ENCODE measurements around the gene ERBB4. TPM values are rescaled to one million over a fixed set of nuclear protein-coding genes. Genes with fewer than 3 reads are reported as not detected.

ERBB4 gene
- total and polyA plus RNA-seq, 10 of the 15 experiments (the other 5 are each of a cell fraction or from before 2014, with no cell fraction given) = under 0.01 to 0.23 (median 0.01) TPM; not detected in 4

DNA sequence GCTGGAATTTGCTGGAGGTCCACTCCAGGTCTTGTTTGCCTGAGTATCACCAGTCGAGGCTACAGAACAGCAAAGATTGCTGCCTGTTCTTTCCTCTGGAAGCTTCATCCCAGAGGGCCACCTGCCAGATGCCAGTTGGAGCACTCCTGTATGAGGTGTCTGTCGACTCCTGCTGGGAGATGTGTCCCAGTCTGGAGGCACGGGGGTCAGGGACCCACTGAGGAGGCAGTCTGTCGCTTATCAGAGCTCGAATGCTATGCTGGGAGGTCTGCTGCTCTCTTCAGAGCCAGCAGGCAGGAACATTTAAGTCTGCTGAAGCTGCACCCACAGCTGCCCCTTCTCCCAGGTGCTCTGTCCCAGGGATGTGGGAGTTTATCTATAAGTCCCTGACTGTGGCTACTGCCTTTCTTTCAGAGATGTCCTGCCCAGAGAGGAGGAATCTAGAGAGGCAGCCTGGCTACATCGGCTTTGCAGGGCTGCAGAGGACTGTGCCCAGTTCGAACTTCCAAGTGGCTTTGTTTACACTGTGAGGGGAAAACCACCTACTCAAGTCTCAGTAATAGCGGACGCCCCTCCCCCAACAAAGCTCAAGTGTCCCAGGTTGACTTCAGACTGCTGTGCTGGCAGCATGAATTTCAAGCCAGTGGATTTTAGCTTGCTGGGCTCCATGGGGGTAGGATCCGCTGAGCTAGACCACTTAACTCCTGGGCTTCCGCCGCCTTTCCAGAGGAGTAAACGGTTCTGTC is 301.1 kb downstream of the ERBB4 start:
- Histone ChIP-seq H3K36me3 (ENCODE audit: control insufficient read depth in 2 of 2, insufficient read depth in 2 of 2, low read length in 1 of 2) (no peaks in the 10 kb centered on the region), H3K4me2 (ENCODE audit: control insufficient read depth, insufficient read depth) (no peak overlapping the region), H3K4me3 (no peak overlapping the region), H3K4me1 (ENCODE audit: control insufficient read depth, insufficient read depth, low read length) (no peaks in the 10 kb centered on the region), H3K9me3 (replicated peaks; ENCODE audit: control insufficient read depth, insufficient read depth, low read length) (no peaks in the 10 kb centered on the region), H3K27me3 (replicated peaks in 1 of 2; ENCODE audit: control insufficient read depth in 2 of 2, insufficient read depth in 2 of 2, low read length in 1 of 2) (no peaks in the 10 kb centered on the region), H3K79me2 (ENCODE audit: control insufficient read depth, insufficient read depth, low read length) (no peaks in the 10 kb centered on the region), H3K9ac (ENCODE audit: control insufficient read depth, insufficient read depth, low read length) (no peak overlapping the region), H3K27ac (ENCODE audit: control insufficient read depth, insufficient read depth) (no peak overlapping the region), H2AFZ (ENCODE audit: control insufficient read depth, low read depth, low read length) (no peak overlapping the region), H4K20me1 (ENCODE audit: control insufficient read depth, insufficient read depth) (no peaks in the 10 kb centered on the region)
- BruUV-seq (replicated peaks) = no TSS peak
- ChIA-PET RAD21 (ENCODE audit: unreplicated experiment) (no interaction called here), CTCF (interaction anchor here (3.4 kb wide), 1 partner anchor 12 kb away, joined by 12 read pairs; no protein-coding TSS in a partner anchor), SMC1A (ENCODE audit: uncharacterized antibody, unreplicated experiment) (interaction anchor here (0.5 kb wide), 1 partner anchor 25 kb away, joined by 3 read pairs; no protein-coding TSS in a partner anchor), POLR2A (no interaction called here)
- no peak for ATAC-seq
- DNase-seq (ENCODE audit: low read depth, low spot score) = no peak
- no peak for TF ChIP-seq SMC3 (IDR thresholded peaks at IDR 0.05; ENCODE audit: borderline replicate concordance, low read length)
- TF ChIP-seq NR2F1 (conservative IDR thresholded peaks at IDR 0.05) = no peak
- no peak for TF ChIP-seq SUZ12 (IDR thresholded peaks at IDR 0.05; ENCODE audit: unreplicated experiment)
- TF ChIP-seq, protein P1, sequence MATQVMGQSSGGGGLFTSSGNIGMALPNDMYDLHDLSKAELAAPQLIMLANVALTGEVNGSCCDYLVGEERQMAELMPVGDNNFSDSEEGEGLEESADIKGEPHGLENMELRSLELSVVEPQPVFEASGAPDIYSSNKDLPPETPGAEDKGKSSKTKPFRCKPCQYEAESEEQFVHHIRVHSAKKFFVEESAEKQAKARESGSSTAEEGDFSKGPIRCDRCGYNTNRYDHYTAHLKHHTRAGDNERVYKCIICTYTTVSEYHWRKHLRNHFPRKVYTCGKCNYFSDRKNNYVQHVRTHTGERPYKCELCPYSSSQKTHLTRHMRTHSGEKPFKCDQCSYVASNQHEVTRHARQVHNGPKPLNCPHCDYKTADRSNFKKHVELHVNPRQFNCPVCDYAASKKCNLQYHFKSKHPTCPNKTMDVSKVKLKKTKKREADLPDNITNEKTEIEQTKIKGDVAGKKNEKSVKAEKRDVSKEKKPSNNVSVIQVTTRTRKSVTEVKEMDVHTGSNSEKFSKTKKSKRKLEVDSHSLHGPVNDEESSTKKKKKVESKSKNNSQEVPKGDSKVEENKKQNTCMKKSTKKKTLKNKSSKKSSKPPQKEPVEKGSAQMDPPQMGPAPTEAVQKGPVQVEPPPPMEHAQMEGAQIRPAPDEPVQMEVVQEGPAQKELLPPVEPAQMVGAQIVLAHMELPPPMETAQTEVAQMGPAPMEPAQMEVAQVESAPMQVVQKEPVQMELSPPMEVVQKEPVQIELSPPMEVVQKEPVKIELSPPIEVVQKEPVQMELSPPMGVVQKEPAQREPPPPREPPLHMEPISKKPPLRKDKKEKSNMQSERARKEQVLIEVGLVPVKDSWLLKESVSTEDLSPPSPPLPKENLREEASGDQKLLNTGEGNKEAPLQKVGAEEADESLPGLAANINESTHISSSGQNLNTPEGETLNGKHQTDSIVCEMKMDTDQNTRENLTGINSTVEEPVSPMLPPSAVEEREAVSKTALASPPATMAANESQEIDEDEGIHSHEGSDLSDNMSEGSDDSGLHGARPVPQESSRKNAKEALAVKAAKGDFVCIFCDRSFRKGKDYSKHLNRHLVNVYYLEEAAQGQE (IDR thresholded peaks at IDR 0.05; ENCODE audit: low read depth, low read length) = no peak
- TF ChIP-seq KAT2A (conservative IDR thresholded peaks at IDR 0.05; ENCODE audit: control insufficient read depth, low read depth, low read length) = no peak
- TF ChIP-seq MXI1 (IDR thresholded peaks at IDR 0.05; ENCODE audit: low read depth, low read length) = no peak
- WGBS (ENCODE audit: insufficient coverage, insufficient replicate concordance, low lambda C conversion rate, missing lambda C conversion rate) = 28% methylated on average over 13 of the region's 13 CpGs
- in situ Hi-C loops (cut with MboI) = no loop called here
- FAIRE-seq = no peak
- intact Hi-C loops (cut with micrococcal nuclease; ENCODE audit: unreplicated experiment) = no loop called here
